Bone marrow (tissue), 2 donors: ENCODE data around the gene FDCSP.
"Not testable (repeated sequence)": the region's sequence is repeated elsewhere in the genome, so short reads cannot be mapped to it uniquely, and the experiment has no call there.

Source experiments
- DNase-seq, 2 donors: peaks; one replicate each; lab custom pipeline; 2025; lab: John Stamatoyannopoulos, UW

FDCSP gene

GRCh38 chr4:70225824-70226223 lies at the start of gene FDCSP:
FDCSP (plus strand) TSS chr4:70226124; CDS start chr4:70231195, 5,071 bp downstream.
- DNase-seq, result no peak

- DNase-seq, result no peak
Observed at GRCh38 chr4:70177090-70177489, 48.8 kb upstream of the FDCSP start.

- DNase-seq, result no peak
Observed at GRCh38 chr4:70178075-70178660, 47.8 kb upstream of the FDCSP start.

- DNase-seq, result no peak
Observed at GRCh38 chr4:70179811-70180210, 46.1 kb upstream of the FDCSP start.

- no peak for DNase-seq
Observed at GRCh38 chr4:70181864-70182263, 44.1 kb upstream of the FDCSP start.

- no peak for DNase-seq
Observed at GRCh38 chr4:70182517-70183167, 43.3 kb upstream of the FDCSP start.

- DNase-seq, result peak in 1 of 2 donors; percentile 20
Observed at GRCh38 chr4:70183168-70183939, 42.6 kb upstream of the FDCSP start.

GRCh38 chr4:70183940-70184246 lies 42.0 kb upstream of the FDCSP start:
- DNase-seq, result no peak

- no peak for DNase-seq
Observed at GRCh38 chr4:70187216-70187615, 38.7 kb upstream of the FDCSP start.

- DNase-seq, result no peak
Observed at GRCh38 chr4:70190579-70190978, 35.3 kb upstream of the FDCSP start.

- no peak for DNase-seq
Observed at GRCh38 chr4:70191647-70192046, 34.3 kb upstream of the FDCSP start.

GRCh38 chr4:70192895-70193294 lies 33.0 kb upstream of the FDCSP start:
- DNase-seq, result no peak

- no peak for DNase-seq
Observed at GRCh38 chr4:70195425-70195824, 30.5 kb upstream of the FDCSP start, which contains the start of gene ODAM. ODAM (plus strand) TSS chr4:70195725; CDS start chr4:70196544, 819 bp downstream.

GRCh38 chr4:70196857-70197256 lies 29.1 kb upstream of the FDCSP start:
- no peak for DNase-seq

GRCh38 chr4:70197842-70198241 lies 28.1 kb upstream of the FDCSP start:
- DNase-seq, result no peak

GRCh38 chr4:70203601-70204000 lies 22.3 kb upstream of the FDCSP start:
- no peak for DNase-seq

GRCh38 chr4:70212752-70213151 lies 13.2 kb upstream of the FDCSP start:
- DNase-seq, result not testable (repeated sequence)

GRCh38 chr4:70216109-70216508 lies 9.8 kb upstream of the FDCSP start:
- not testable (repeated sequence) for DNase-seq

- DNase-seq, result not testable (repeated sequence)
Observed at GRCh38 chr4:70216550-70216949, 9.4 kb upstream of the FDCSP start.

GRCh38 chr4:70221389-70221788 lies 4.5 kb upstream of the FDCSP start:
- DNase-seq, result not testable (repeated sequence)

- not testable (repeated sequence) for DNase-seq
Observed at GRCh38 chr4:70221818-70222217, 4.1 kb upstream of the FDCSP start.

- DNase-seq, result no peak
Observed at GRCh38 chr4:70236125-70236524, 10.2 kb downstream of the FDCSP start.
